LoVo (cell line): ENCODE data around the gene SLC46A3.
"Not testable (repeated sequence)": the region's sequence is repeated elsewhere in the genome, so short reads cannot be mapped to it uniquely, and the experiment has no call there.

Experiments used
- DNase-seq: peaks from one replicate; pipeline ENCODE4 v3.0.0-alpha.2; 2016; ENCODE audit warnings: low spot score

Gene SLC46A3

DNA sequence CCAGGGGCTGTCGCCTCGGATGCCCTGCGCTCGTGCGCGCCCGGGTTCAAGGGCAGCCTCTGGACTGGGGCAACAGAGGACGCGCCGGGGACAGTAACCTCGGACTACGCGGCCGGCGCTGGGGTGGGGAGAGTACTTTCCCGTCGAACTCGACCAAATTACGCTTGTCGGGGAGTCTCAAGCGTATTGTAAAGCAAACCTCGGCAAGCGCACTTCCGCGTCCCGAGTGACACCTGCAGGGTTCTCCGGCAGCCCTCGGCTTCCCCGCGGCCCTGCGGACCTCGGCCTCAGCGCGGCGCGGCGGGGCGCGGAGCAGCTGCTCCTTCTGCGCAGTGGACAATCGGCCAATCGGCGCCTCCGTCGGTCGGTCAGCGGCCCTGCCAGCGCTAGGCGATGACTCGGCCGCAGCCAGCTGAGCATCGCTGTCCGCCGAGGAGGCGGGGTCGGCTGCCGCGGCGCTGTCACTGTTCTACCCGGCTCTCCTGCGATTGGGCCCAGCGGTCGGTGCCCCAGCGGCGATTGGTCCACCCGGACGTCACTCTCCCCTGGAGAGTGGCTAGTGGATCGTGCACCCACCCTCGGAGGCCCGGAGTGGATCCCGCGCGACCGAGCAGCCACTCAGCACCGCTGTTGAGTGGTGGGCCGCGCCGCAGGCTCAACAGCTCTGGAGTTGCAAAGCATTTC is at the start of gene SLC46A3:
SLC46A3 (minus strand) TSS at position 428 of the 684 bp plus-strand sequence. CDS start 972 bp downstream, outside the sequence.
- DNase-seq: peak; percentile 95

DNA sequence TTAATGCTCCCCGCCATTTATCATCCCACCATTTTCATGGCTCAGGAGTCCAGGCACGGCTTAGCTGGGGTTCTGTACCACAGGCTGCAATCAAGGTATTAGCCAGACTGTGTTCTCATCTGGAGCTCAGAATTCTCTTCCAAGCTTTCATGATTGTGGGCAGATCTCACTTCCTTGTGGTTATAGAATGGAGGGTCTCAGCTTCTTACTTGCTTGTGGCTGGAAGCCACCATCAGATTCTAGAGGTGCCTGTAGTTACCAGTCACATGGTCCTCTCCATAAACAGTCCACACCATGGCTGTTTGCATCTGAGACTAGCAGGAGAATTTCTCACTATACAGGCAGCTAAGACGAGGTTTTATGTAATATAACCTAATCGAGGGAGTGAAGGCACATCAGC is 45.1 kb upstream of the SLC46A3 start:
- DNase-seq: no peak

DNA sequence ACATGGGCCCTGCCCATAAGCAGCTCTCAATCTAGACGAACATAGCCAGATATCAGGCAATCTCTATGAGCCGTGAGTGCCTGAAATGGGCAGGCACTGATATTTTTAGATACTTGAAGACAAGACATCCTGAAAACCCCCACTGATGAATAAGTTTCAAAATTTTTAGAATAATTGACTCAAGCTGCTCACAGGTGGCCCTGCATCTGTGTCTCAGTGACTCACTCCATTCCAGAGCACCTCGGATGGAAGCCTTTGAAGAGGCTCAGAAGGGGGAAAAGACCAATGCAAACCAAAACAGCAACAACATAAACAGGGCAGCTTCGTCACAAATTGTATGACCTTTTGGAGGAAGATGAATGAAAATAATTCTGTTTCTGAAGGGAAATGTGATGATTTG is 42.8 kb upstream of the SLC46A3 start:
- no peak for DNase-seq

GRCh38 chr13:28755546-28755870 is 36.7 kb upstream of the SLC46A3 start:
- no peak for DNase-seq

DNA sequence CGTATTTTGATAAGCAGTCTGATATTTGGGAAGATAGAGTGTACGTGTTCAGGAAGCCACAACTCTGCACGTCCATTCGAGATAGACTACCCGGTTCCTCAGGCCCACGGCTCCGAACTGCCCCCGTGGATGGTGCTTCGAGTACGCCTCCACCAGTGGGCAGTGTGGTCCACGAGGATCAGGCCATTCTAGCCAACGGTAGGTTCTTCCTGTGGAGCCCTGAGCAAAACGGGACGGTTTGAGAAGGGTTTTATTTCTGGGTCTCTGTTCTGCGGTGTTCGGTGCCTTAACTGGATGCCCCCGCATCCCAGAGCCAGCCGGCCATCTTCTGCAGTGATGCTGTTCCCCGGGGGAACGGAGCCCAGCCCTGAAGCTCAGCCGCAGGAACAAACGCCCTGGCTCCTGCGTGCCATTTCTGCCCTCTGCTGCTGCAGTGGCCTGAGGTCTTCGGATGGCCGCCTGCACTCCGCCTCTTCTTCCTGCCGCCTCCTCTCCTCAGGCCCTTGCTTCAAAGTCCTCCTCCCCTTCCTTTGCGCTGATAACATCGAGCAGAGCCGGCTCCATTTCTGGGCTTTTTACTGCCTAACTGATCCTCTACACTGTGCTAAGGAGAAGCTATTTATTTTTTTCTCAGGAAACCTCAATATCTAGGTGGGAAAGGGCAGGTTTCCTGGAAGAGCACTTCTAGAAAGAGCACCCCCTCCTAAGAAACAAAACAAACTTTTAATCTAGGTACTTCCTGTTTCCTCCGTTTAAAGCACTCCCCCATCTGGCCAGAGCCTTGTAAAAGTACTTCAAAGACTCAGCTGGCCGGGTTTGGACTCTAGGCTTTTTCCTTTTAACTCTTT is 36.2 kb upstream of the SLC46A3 start:
- peak; percentile 71 for DNase-seq

GRCh38 chr13:28753946-28754345 is 35.2 kb upstream of the SLC46A3 start:
- DNase-seq: no peak

DNA sequence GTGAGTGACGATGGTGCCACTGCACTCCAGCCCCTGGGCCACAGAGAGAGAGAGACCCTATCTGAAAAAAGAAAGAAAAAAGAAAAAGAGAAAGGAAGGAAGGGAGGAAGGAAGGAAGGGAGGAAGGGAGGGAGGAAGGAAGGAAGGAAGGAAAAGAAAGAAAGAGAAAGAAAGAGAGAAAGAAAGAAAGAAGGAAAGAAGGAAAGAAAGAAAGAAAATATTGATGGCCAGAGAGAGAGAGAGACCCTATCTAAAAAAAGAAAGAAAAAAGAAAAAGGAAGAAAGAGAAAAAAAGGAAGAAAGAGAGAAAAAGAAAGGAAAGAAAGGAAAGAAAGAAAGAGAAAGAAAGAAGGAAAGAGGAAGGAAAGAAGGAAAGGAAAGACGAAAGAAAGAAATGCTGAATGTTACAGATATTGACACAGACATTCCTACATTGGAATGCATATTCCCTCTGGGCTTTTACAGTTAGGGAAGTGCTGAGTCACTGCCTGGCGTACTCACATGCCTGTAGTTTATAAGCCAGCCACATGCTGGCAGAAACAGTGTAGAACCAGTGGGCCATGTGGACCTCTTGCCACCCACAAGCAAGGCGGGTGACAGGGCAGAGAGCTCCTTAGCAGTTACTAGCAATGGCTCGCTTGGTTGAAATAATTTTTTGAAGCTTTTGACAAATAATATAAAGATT is 34.6 kb upstream of the SLC46A3 start:
- DNase-seq: peak; percentile 90

DNA sequence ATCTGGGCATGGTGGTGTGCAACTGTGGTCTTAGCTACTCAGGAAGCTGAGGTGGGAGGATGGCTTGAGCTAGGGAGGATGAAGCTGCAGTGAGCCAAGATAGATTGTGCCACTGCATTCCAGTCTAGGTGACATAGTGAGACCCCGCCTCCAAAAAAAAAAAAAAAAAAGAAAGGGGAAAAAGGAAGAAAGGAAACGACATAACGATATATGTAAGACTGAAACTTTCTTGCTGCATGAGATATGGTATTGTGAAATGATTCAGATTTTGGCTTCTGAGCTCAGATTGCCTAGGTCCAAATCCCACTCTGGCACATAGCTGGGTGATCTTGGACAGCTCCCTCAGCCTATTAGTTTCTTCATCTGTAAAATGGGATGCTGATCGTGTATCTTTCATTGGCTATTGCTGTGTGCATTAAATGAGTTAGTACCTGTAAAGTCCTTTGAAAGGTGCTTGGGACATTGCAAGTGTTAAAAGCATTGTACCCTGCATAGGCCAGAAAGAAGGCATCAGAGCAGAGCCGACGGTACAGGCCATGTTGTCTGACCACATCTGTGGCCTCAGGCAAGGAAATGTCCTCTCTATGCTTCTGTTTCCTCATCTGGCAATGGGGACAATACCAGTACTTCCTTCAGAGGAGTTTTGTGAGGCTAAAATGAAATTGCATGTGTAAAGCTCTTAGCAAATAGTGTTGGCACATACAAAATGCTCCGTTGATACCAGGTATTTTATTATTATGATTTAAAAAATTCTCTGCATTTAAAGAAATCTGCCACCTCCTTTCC is 32.6 kb upstream of the SLC46A3 start:
- DNase-seq: no peak

DNA sequence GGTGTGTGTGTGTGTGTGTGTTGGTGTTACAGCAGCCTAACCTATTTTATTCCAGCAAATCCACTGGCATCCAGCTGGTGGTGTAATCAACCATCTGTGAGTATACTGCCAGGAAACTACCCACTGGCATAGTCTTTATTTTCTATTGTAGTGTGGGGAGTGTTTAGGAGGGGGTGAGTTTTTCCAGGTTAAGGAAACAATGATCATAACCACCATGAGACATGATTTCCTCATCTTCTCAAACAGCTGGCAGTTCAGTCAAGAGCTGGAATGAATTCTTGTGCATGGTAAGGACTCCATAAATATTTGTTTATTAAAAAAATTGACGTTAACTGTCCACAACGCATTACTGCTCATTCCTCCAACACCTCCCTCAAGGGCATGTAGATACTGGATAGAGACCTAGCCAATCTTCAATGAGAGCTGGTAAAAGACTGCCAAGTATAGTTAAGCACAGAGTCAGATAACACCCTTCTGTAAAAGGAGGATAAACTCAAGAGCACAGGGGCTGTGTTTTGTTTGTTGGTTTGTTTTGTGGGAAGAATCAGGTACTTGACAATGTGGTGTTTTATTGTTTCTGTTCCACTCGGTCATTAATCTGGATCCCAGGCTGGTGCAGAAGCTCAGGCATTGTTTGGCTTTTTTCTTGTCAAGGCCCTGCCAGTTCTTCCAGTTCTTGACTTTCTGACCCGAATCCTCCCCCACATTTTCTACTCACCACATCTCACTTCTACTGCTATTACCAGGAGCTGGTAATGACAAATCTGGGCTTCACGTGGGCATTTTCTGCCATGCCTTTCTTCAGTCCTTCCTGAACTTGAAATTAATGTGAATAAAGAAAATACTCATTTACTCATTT is 31.6 kb upstream of the SLC46A3 start:
- DNase-seq: no peak

DNA sequence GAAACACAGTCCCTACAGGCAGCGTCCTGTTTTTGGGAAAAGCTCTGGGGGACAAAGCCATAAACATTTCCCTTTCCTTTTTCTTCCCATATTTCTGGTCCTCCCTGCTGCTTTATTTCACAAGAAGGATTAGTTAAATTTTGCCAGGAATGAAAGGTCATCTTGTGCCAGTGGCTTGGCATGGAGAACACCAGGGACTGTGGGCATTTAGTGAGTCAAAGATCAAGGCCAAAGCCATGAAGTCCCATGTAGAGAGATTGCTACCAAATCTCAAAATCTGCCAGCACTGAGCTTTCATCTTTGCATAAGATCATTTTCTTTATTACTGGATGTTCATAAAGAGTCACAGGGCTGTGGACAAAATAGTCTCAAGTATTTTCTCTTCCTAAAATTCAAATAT is 29.1 kb upstream of the SLC46A3 start:
- no peak for DNase-seq

DNA sequence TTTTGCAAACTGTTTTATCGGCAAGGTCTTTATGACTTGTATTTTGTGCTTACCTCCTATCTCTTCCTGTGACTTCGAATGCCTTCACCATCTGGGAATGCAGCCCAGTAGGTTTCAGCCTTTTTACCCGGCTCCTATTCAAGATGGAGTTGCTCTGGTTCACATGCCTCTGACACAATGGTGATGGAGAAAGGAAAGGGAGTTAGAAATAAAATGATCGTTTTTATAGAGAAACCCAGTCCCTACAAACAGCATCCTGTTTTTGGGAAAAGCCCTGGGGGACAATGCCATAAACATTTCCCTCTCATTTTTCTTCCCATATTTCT is 27.5 kb upstream of the SLC46A3 start:
- no peak for DNase-seq

DNA sequence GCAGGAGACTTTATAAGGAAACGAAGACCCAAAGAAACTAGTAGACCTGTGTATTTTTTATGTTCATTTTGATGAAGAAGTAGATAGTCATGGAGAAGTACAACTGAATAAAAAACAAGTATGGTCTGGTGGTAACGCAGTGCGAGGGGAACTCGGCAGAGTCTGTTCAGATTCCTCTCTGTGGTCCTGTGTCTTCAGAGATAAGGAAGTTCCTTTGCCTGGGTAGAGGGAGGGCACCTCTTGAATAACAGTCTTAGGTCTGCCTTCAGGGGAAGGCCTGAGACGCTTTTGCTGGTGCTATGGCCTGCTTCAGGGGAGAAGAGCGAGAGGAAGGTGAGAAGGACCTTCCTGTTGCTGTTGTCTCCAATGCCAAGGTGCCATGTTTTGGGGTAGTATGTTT is 25.9 kb upstream of the SLC46A3 start:
- DNase-seq: no peak

GRCh38 chr13:28744091-28744536 is 25.3 kb upstream of the SLC46A3 start:
- DNase-seq: no peak

DNA sequence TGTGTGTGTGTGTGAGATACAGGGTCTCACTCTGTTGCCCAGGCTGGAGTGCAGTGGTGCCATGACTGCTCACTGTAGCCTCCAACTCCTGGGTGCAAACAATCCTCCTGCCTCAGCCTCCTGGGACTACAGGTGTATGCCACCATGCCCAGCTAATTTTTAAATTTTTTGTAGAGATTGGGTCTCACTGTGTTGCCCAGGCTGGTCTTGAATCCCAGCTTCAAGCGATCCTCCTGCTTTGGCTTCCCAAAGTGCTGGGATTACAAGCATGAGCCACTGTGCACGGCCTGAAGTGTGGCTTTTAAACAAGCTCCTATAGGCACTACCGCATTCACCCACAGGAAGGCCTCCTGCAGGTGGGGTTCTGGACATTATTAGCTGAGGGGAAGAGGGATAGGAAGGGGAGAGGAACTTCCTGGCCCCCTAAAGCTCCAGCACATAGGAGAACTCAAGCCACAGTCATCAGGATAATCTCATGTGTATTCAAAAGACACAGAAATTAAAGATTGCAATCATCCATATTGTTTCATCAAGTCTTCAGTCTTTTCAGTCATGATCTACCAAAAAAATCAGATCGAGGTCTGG is 24.8 kb upstream of the SLC46A3 start:
- DNase-seq: no peak

DNA sequence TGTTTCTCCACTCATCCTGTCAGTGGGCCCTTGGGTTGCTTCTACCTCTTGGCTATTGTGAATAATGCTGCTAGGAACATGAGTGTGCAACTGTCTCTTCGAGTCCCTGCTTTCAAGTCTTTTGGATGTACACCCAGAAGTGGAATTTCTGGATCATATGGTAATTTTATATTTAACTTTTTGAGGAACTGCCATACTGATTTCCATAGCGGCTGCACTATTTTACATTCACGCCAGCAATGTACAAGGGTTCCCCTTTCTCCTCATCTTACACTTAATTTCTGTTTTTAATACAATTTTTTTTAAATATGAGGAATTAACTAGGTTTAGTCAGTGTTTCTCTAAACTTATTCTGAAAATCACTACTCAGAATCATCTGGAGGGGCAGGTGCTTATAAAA is 24.2 kb upstream of the SLC46A3 start:
- DNase-seq: no peak

- not testable (repeated sequence) for DNase-seq
Measured at GRCh38 chr13:28742445-28742844, 23.7 kb upstream of the SLC46A3 start.

GRCh38 chr13:28741084-28741491 is 22.3 kb upstream of the SLC46A3 start:
- no peak for DNase-seq

- DNase-seq: no peak
Measured at GRCh38 chr13:28739376-28739775, 20.6 kb upstream of the SLC46A3 start.

- no peak for DNase-seq
Measured at GRCh38 chr13:28735481-28736029, 16.8 kb upstream of the SLC46A3 start.

DNA sequence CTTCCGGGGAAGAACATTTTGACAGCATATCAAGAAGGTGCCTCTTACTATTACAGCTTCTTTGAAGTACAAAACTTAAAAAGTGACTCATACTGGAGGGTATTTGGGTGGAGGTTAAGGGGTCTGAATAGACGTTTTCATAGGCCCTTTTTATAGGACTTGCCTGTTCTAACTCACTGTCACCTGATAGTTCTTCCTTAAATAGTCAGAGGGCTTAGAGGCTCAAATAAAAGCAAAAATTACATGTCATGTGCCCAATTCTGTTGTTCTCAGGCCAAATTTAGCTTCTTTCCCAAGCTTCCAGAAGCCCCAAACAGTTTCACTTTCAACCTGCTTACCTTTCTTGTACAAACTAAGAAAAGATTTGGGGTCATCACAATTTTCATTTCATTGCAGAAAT is 16.1 kb upstream of the SLC46A3 start:
- no peak for DNase-seq

DNA sequence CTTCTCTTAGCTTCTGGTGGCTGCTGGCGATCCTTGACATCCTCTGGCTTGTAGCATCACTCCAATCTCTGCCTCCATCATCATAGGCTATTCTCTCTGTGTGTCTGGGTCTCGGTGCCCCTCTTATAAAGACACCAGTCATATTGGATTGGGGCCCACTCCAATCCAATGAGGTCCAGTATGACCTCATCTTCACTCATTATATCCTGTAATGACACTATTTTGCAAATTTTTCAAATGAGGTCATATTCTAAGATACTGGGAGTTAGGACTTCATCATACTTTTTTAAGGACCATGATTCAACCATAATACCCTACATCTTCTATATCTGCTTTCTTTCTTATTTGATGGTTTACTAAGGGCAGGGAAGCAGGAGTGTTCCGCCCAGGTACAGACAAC is 12.0 kb upstream of the SLC46A3 start:
- DNase-seq: no peak
